ENCODE results near the gene FLNC. TPM values are rescaled to one million over a fixed set of nuclear protein-coding genes. Genes with fewer than 3 reads are reported as not detected.

FLNC gene
- total and polyA plus RNA-seq, 2 donors (not counting 3 experiments of a cell fraction or from before 2014, with no cell fraction given) = 19.5 to 81.9 TPM

DNA sequence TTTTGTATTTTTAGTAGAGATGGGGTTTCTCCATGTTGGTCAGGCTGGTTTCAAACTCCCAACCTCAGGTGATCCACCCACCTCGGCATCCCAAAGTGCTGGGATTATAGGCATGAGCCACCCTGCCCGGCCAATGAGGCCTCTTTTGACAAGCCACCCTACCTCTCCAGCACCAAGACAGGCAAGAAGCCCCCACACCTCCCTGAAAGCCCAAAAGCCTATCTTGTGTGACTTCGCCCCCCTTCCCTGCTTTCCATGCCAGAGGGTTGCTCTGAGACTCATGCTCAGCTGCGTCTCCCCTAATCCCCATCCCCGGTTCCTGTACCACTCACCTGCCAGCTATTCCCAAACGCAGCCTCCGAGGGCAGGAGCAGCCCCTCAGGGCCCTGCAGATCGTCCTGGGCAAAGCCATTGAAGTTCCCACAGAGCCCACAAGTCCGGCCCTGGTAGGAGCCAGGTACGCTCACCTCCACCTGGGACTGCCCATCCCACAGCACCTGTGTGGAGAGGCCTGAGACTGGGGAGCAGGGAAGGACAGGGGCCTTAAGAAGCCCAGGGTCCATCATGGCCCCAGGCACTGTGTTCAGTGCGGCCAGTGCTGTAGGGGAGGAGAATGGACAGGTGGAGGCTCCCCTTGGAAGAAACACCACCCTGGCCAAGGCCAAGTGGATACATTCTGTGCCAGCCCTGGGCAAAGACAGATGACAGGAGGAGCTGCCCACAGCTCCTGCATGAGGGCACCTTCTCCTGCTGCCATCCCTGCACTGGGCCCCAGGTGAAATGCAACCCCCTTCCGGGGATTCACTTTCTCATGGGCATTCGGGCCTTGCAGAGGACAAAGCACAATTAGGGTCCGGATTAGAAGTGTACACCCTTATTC, 48.3 kb downstream of the FLNC start:
- Histone ChIP-seq H3K27ac (ENCODE audit: insufficient read depth, low read depth, low read length) (no peak overlapping the region), H4K20me1 (replicated peaks; ENCODE audit: control insufficient read depth, extremely low read depth, insufficient read depth, low read length) (no peaks in the 10 kb centered on the region), H3K9ac (replicated peaks; ENCODE audit: extremely low read depth, insufficient read depth, low read length) (no peak overlapping the region), H2AFZ (ENCODE audit: low read depth, low read length) (no peak overlapping the region), H3K4me1 (ENCODE audit: control insufficient read depth, extremely low read depth, insufficient read depth, low read length) (no peaks in the 10 kb centered on the region), H3K4me3 (replicated peaks in 1 of 3; ENCODE audit: insufficient read depth in 1 of 3, low read depth in 1 of 3, low read length in 3 of 3) (no peak overlapping the region), H3K36me3 (ENCODE audit: control insufficient read depth in 2 of 2, extremely low read depth in 1 of 2, insufficient read depth in 2 of 2, low read length in 2 of 2) (no peaks in the 10 kb centered on the region), H3K27me3 (ENCODE audit: control insufficient read depth in 2 of 2, insufficient read depth in 2 of 2, low read length in 2 of 2) (peaks cover 0 to 2% of the 10 kb centered on the region in 2 experiments), H3K79me2 (ENCODE audit: control insufficient read depth, insufficient read depth, low read length) (no peaks in the 10 kb centered on the region), H3K9me1 (replicated peaks; ENCODE audit: control insufficient read depth, extremely low read depth, insufficient read depth, low read length) (no peaks in the 10 kb centered on the region), H3K4me2 (ENCODE audit: insufficient read depth, low read length) (no peak overlapping the region), H3K9me3 (replicated peaks; ENCODE audit: control insufficient read depth, insufficient read depth, low read length) (no peaks in the 10 kb centered on the region)
- ChIA-PET CTCF (interaction anchor here (1.0 to 3.6 kb wide), 7 partner anchors 8 to 452 kb away, joined by 3 to 41 read pairs (median 14); partner anchors contain the start of gene ATP6V1F), POLR2A (no interaction called here)
- dilution Hi-C loops (cut with MboI; ENCODE audit: extremely low pct_ligation_motif_present, low sequenced_read_pairs) = no loop called here
- intact Hi-C loops (cut with micrococcal nuclease) = no loop called here
- DNase-seq (ENCODE audit: low read depth, low spot score) = no peak
- no peak for TF ChIP-seq POLR2A (IDR thresholded peaks at IDR 0.05; ENCODE audit: low read depth, low read length)
- TF ChIP-seq, protein P1, sequence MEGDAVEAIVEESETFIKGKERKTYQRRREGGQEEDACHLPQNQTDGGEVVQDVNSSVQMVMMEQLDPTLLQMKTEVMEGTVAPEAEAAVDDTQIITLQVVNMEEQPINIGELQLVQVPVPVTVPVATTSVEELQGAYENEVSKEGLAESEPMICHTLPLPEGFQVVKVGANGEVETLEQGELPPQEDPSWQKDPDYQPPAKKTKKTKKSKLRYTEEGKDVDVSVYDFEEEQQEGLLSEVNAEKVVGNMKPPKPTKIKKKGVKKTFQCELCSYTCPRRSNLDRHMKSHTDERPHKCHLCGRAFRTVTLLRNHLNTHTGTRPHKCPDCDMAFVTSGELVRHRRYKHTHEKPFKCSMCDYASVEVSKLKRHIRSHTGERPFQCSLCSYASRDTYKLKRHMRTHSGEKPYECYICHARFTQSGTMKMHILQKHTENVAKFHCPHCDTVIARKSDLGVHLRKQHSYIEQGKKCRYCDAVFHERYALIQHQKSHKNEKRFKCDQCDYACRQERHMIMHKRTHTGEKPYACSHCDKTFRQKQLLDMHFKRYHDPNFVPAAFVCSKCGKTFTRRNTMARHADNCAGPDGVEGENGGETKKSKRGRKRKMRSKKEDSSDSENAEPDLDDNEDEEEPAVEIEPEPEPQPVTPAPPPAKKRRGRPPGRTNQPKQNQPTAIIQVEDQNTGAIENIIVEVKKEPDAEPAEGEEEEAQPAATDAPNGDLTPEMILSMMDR (IDR thresholded peaks at IDR 0.05; ENCODE audit: extremely low read depth in 1 of 2, insufficient read depth in 1 of 2, low read depth in 1 of 2, low read length in 2 of 2) = no peak
- TF ChIP-seq POLR2AphosphoS5 (IDR thresholded peaks at IDR 0.05; ENCODE audit: insufficient read depth, low read depth, low read length) = no peak
- no peak for TF ChIP-seq FOS (IDR thresholded peaks at IDR 0.05; ENCODE audit: borderline replicate concordance, insufficient read depth, low read length)
- TF ChIP-seq, protein P2, sequence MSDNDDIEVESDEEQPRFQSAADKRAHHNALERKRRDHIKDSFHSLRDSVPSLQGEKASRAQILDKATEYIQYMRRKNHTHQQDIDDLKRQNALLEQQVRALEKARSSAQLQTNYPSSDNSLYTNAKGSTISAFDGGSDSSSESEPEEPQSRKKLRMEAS (IDR thresholded peaks at IDR 0.05; ENCODE audit: insufficient read depth, insufficient read length) = no peak
- no peak for TF ChIP-seq GATA2 (IDR thresholded peaks at IDR 0.05; ENCODE audit: insufficient read depth, insufficient read length, low read depth, low read length)
- TF ChIP-seq EZH2 (IDR thresholded peaks at IDR 0.05; ENCODE audit: borderline replicate concordance, low read depth, low read length, severe bottlenecking) = no peak
- TF ChIP-seq JUN (IDR thresholded peaks at IDR 0.05; ENCODE audit: borderline replicate concordance, insufficient read depth, insufficient read length, low read depth) = no peak
- no TSS peak for BruUV-seq (replicated peaks)
- FAIRE-seq = no peak

All from endothelial cell of umbilical vein (primary cell).